Right atrium auricular region (tissue), 2 donors: ENCODE results near the gene MAGI1. TPM values are rescaled to one million over a fixed set of nuclear protein-coding genes. Genes with fewer than 3 reads are reported as not detected.

Source experiments
- DNase-seq: peaks from one replicate; pipeline ENCODE4 v3.0.0-alpha.2; 2019; ENCODE audit warnings: low spot score
- H3K27ac ChIP-seq, 2 donors: fragments of 200-600 bp; sonication (generic); 1 replicate in 1 of 2; 2 replicates in 1 of 2; pipeline ENCODE4 v1.5.1; 2016 to 2019
- H3K27me3 ChIP-seq, 2 donors: fragments of 200-600 bp; sonication (generic); one replicate each; pipeline versions ENCODE4 v1.5.1 to v1.6.0; 2017 to 2019
- H3K36me3 ChIP-seq: fragments of 200-600 bp; sonication (generic); one replicate; pipeline ENCODE4 v1.5.1; 2016
- H3K4me1 ChIP-seq, 2 donors: fragments of 200-600 bp; sonication (generic); one replicate each; pipeline versions ENCODE4 v1.5.1 to v1.6.0; 2017 to 2019
- H3K4me3 ChIP-seq, 2 donors: fragments of 200-600 bp; sonication (generic); 1 replicate in 1 of 2; 2 replicates in 1 of 2; pipeline ENCODE4 v1.5.1; 2017 to 2019; ENCODE audit warnings: mild to moderate bottlenecking in 1 of 2, moderate library complexity in 1 of 2
- H3K9me3 ChIP-seq, 2 donors: fragments of 200-600 bp; sonication (generic); one replicate each; pipeline ENCODE4 v1.5.1; 2019
- total RNA-seq, 2 donors: library from RNA; depleted of rRNA; stranded (reverse); fragments of >200 nt; gene quantifications; one replicate each; pipeline ENCODE4 v1.1.0, GENCODE V29; 2016
- TF ChIP-seq, protein P1 (sequence below), 2 donors: fragments of 200-600 bp; sonication (generic); IDR thresholded peaks; one replicate each; pipeline ENCODE4 v1.5.1; 2019; ENCODE audit warnings: antibody characterized with exemption in 2 of 2

Gene MAGI1
- total RNA-seq, 2 donors from 2014 or later = 28.5 to 34.8 TPM

DNA sequence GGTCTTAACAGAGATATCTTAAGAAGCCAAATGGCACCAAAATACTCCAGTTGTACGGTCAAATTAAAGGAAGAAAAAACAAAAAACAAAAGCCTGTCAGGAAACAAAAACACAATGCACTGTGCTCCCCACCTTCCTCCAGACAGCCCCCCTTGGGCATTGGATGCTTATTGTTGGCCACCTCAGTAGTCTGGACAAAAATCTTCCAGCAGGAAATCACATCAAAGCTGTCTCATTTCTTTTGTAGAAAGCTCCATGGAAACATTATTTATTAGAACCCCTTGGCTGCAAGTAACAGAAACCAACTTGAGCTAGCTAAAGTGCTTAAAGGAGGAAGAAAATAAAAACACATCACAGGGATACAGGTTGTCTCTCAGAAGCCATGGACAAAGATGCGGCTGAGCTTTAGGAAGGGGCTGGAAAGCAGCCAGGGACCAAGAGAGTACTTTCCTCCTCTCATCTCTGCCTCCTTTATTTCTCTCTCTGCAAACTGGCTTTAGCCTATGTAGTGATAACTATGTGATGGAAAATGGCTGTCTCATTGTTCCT lies 699.5 kb downstream of the MAGI1 start:
- TF ChIP-seq, protein P1, sequence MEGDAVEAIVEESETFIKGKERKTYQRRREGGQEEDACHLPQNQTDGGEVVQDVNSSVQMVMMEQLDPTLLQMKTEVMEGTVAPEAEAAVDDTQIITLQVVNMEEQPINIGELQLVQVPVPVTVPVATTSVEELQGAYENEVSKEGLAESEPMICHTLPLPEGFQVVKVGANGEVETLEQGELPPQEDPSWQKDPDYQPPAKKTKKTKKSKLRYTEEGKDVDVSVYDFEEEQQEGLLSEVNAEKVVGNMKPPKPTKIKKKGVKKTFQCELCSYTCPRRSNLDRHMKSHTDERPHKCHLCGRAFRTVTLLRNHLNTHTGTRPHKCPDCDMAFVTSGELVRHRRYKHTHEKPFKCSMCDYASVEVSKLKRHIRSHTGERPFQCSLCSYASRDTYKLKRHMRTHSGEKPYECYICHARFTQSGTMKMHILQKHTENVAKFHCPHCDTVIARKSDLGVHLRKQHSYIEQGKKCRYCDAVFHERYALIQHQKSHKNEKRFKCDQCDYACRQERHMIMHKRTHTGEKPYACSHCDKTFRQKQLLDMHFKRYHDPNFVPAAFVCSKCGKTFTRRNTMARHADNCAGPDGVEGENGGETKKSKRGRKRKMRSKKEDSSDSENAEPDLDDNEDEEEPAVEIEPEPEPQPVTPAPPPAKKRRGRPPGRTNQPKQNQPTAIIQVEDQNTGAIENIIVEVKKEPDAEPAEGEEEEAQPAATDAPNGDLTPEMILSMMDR (IDR thresholded peaks at IDR 0.05) = no peak
- Histone ChIP-seq H3K36me3 (no peaks in the 10 kb centered on the region), H3K9me3 (no peaks in the 10 kb centered on the region), H3K27me3 (no peaks in the 10 kb centered on the region), H3K4me3 (no peak overlapping the region), H3K4me1 (peaks cover 0 to 6% of the 10 kb centered on the region in 2 donors), H3K27ac (no peak overlapping the region)
- no peak for DNase-seq

DNA sequence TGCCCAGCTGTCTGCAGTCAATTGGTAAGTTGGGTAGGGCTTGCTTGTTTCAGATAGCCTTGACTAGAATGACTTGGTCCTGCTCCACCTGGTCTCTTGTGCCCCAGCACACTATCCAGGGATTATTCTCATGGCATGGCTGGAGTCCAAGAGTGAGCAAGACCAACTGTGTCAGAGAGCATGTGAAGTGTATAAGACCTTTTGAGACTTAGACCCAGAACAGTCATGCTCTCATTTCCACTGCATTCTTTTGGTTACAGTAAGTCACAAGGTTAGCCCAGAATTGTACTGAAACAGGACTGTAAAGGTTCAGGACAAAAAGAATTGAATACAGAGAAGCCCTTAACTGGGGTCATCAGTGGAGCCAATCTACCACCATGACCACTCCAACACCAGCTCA lies 700.1 kb downstream of the MAGI1 start:
- Histone ChIP-seq H3K9me3 (no peaks in the 10 kb centered on the region), H3K27me3 (no peaks in the 10 kb centered on the region), H3K4me3 (no peak overlapping the region), H3K36me3 (no peaks in the 10 kb centered on the region), H3K4me1 (peaks cover 0 to 12% of the 10 kb centered on the region in 2 donors), H3K27ac (no peak overlapping the region)
- TF ChIP-seq, protein P1 (IDR thresholded peaks at IDR 0.05) = no peak
- DNase-seq = no peak

DNA sequence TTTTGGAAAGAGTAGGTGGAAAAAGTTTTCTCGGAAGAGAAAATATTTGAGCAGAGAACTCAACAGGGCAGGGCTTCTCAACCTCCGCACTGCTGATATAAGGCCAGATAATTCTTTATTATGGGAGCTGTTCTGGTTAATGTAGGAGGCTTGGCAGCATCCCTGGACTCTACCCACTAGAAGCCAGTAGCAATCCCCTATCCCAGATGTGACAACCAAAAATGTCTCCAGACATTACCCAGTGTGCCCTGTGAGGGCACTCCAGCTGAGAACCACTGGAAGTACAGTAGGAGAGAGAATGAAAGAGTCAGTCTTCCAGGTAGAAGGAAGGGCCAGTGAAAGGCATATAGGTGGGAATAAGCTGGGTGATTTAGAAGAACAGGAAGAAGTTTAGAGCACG lies 703.1 kb downstream of the MAGI1 start:
- TF ChIP-seq, protein P1 (IDR thresholded peaks at IDR 0.05) = no peak
- Histone ChIP-seq H3K36me3 (no peaks in the 10 kb centered on the region), H3K9me3 (no peaks in the 10 kb centered on the region), H3K27me3 (no peaks in the 10 kb centered on the region), H3K4me3 (no peak overlapping the region), H3K27ac (no peak overlapping the region), H3K4me1 (peaks cover 0 to 13% of the 10 kb centered on the region in 2 donors)
- DNase-seq = no peak

DNA sequence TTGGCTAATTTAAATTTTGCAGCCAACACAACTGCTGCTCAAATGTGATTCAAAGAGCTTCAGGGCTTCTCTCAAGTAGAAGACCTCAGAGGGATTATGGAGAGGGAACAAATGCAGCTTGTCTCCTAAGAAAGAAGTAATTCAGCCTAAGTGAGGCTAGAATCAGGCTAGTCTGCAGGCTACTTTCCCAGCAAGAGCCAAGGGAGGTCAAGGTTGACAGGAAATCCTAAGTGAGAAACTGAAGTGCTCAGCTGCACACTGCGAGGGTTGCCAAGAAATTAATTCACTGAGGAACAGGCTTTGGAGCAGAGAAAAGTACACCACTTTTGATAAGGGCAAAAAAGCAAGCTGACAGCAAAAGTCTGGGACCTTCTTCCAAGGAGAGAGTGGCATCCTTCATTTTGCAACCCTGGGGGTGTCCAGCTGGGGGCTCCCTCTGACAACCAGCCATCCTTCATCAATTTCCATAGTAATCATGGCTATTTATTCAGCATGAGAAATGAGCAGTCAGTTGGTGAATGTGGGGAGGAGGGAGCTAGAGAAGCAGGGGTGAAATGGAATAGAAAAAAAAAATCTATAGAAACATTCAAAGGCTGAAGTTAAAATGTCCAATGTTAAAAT lies 704.6 kb downstream of the MAGI1 start:
- H3K27ac ChIP-seq = no peak overlapping the region
- H3K9me3 ChIP-seq = no peaks in the 10 kb centered on the region
- DNase-seq = no peak
- no peaks in the 10 kb centered on the region for H3K36me3 ChIP-seq
- H3K4me3 ChIP-seq = no peak overlapping the region
- TF ChIP-seq, protein P1 (IDR thresholded peaks at IDR 0.05) = peak in 1 of 2 donors; percentile 40
- no peaks in the 10 kb centered on the region for H3K27me3 ChIP-seq
- H3K4me1 ChIP-seq = peaks cover 0 to 13% of the 10 kb centered on the region in 2 donors

DNA sequence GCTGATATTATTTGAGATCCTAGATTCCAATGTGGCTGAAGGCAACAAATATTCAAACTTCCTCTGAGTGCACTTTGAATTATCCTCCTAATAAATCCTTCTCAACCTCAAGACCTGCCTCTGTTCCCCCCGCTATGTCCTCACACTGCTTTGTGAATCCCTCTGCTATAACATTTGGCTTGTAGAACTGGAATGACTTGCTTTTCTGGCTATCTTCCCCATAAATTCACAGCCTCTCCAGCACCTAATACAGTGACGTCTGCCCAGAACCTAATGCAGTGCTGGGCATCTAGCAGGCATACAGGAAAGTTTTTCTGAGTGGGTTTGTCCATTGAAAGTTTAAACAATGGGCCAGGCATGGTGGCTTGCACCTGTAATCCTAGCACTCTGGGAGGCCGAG lies 707.0 kb downstream of the MAGI1 start:
- no peak overlapping the region for H3K4me3 ChIP-seq
- H3K9me3 ChIP-seq = no peaks in the 10 kb centered on the region
- peaks cover 0 to 13% of the 10 kb centered on the region in 2 donors for H3K4me1 ChIP-seq
- no peaks in the 10 kb centered on the region for H3K27me3 ChIP-seq
- TF ChIP-seq, protein P1 (IDR thresholded peaks at IDR 0.05) = no peak
- no peaks in the 10 kb centered on the region for H3K36me3 ChIP-seq
- H3K27ac ChIP-seq = no peak overlapping the region
- DNase-seq = no peak

DNA sequence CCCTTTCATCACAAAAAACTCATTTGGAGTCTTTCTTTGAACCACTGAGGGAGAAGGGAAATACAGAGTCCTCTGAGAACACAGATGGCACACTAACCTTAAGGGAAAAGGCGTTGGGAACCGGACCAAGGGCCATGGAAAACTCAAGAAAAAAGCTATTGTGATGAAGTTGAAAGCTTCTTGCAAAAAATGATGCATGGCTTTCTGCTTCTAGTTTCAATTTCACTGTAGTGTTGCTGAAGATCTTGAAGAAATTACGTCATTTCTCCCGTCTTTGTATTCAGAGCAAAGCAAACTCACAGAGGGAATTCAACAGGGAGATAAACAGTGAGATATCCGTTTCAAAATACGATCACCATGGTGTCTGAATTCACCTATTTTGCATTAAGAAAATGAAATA lies 708.6 kb downstream of the MAGI1 start:
- peaks cover 0 to 13% of the 10 kb centered on the region in 2 donors for H3K4me1 ChIP-seq
- TF ChIP-seq, protein P1 (IDR thresholded peaks at IDR 0.05) = no peak
- no peaks in the 10 kb centered on the region for H3K36me3 ChIP-seq
- no peaks in the 10 kb centered on the region for H3K9me3 ChIP-seq
- H3K27ac ChIP-seq = peak overlapping the region in 1 of 2 donors; percentile 4
- DNase-seq = no peak
- no peak overlapping the region for H3K4me3 ChIP-seq
- H3K27me3 ChIP-seq = no peaks in the 10 kb centered on the region
